Measurements from ENCODE around the gene SYTL2. TPM values are rescaled to one million over a fixed set of nuclear protein-coding genes. Genes with fewer than 3 reads are reported as not detected.

Gene SYTL2
- total RNA-seq, 6 experiments from 2014 or later, result 23.2 to 39.5 (median 27.4) TPM

DNA sequence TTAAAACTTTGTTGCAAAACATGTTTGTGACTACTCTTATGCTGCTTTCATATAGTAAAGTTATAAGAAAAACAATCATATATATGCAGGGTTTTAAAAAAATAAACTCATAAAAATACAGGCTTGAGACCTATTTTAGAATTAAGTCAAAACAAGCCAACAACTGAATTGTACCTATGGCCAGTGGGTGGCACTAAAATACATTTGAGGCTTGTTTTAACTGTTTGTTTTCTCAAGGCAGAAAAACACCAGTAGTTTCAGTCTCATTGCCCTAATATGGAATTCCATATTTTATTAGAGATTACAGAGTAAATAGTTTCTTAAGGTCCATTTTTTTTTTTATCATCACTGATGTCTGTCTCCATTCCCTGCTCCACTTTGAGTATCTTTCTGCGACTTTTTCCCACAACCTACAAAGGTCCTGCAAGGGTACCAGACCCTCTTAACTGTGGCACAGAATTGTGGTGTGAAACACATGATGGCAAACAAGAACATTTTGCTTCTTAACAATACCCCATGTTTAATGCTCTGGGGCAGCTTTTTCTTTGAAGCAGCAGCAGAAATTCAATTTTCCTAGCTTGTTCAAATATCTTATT is 116.5 kb downstream of the SYTL2 start:
- Mint-ChIP-seq H3K27ac (no peak overlapping the region), H3K4me1 (ENCODE audit: low read depth) (peaks cover 34% of the 10 kb centered on the region), H3K27me3 (ENCODE audit: insufficient read depth) (peaks cover 1% of the 10 kb centered on the region), H3K9me3 (no peaks in the 10 kb centered on the region), H3K36me3 (ENCODE audit: low read depth) (peaks cover 36% of the 10 kb centered on the region), H3K4me3 (no peak overlapping the region)
- DNase-seq, result peak; percentile 60
- TF ChIP-seq, protein P1, sequence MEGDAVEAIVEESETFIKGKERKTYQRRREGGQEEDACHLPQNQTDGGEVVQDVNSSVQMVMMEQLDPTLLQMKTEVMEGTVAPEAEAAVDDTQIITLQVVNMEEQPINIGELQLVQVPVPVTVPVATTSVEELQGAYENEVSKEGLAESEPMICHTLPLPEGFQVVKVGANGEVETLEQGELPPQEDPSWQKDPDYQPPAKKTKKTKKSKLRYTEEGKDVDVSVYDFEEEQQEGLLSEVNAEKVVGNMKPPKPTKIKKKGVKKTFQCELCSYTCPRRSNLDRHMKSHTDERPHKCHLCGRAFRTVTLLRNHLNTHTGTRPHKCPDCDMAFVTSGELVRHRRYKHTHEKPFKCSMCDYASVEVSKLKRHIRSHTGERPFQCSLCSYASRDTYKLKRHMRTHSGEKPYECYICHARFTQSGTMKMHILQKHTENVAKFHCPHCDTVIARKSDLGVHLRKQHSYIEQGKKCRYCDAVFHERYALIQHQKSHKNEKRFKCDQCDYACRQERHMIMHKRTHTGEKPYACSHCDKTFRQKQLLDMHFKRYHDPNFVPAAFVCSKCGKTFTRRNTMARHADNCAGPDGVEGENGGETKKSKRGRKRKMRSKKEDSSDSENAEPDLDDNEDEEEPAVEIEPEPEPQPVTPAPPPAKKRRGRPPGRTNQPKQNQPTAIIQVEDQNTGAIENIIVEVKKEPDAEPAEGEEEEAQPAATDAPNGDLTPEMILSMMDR (IDR thresholded peaks at IDR 0.05), result peak; percentile 80

GRCh38 chr11:85685820-85686459 is 125.0 kb downstream of the SYTL2 start, which contains the start of gene CCDC89:
CCDC89 (minus strand) TSS chr11:85686195; CDS start chr11:85686130, 65 bp downstream.
- TF ChIP-seq, protein P1 (IDR thresholded peaks at IDR 0.05), result no peak
- Mint-ChIP-seq H3K36me3 (ENCODE audit: low read depth) (peaks cover 9% of the 10 kb centered on the region; the same call in 1 of the 2 replicates), H3K4me1 (ENCODE audit: low read depth) (peaks cover 48% of the 10 kb centered on the region), H3K9me3 (no peaks in the 10 kb centered on the region), H3K27me3 (ENCODE audit: insufficient read depth) (peaks cover 1% of the 10 kb centered on the region), H3K4me3 (peak within 1 kb of the TSS; percentile 90), H3K27ac (peak within 1 kb of the TSS; percentile 97)
- DNase-seq, result peak; percentile 96

DNA sequence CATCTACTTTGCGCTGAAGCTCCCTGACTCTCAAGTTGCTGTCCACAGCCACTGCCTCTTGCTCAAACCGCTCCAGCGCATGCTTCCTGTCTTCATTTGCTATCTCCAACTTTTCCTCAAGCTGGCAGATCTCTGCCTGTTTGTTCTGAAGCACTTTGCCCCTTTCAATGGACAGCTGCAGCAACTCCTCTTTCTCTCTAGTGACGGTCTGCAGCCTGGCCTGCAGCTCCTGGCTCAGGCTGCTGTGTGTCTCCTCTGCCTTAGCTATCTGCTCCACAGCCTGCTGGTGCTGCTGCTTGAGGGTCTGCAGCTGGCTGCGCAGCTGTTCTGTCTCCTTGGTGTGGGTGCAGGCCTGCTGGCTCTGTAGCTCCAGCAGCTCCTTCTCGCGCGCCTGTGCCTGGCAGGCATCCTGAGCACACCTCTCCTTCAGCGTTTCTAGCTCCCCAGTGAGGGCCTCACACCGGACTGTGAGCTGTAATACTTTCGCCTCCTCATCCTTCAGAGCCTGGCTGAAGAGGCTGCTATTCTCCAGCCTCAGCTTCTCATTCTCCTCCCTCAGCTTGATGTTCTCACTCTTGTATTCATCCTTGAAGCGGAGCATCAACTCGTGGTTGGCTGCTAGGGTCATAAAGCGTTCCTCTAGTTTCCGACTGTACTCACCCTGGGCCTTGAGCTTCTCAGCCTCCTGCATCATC is 125.7 kb downstream of the SYTL2 start:
- Mint-ChIP-seq H3K9me3 (no peaks in the 10 kb centered on the region), H3K36me3 (ENCODE audit: low read depth) (peaks cover 9% of the 10 kb centered on the region; the same call in 1 of the 2 replicates), H3K4me1 (ENCODE audit: low read depth) (peaks cover 48% of the 10 kb centered on the region), H3K4me3 (peak overlapping the region; percentile 90), H3K27ac (peak overlapping the region; percentile 97), H3K27me3 (ENCODE audit: insufficient read depth) (peaks cover 2% of the 10 kb centered on the region; the same call in 1 of the 2 replicates)
- TF ChIP-seq, protein P1 (IDR thresholded peaks at IDR 0.05), result no peak
- DNase-seq, result peak; percentile 25

- TF ChIP-seq, protein P1 (IDR thresholded peaks at IDR 0.05), result no peak
- no peak for DNase-seq
- no peaks in the 10 kb centered on the region for H3K9me3 Mint-ChIP-seq
- H3K4me3 Mint-ChIP-seq, result peak overlapping the region; percentile 80
- peaks cover 2% of the 10 kb centered on the region; the same call in 1 of the 2 replicates for H3K27me3 Mint-ChIP-seq (ENCODE audit: insufficient read depth)
- peak overlapping the region; percentile 55; the same call in 1 of the 2 replicates for H3K27ac Mint-ChIP-seq
- H3K36me3 Mint-ChIP-seq (ENCODE audit: low read depth), result peaks cover 5% of the 10 kb centered on the region; the same call in 1 of the 2 replicates
- H3K4me1 Mint-ChIP-seq (ENCODE audit: low read depth), result peaks cover 48% of the 10 kb centered on the region
Measured at GRCh38 chr11:85682330-85683305, 128.3 kb downstream of the SYTL2 start.

- Mint-ChIP-seq H3K4me3 (no peak overlapping the region), H3K27ac (no peak overlapping the region), H3K36me3 (ENCODE audit: low read depth) (peaks cover 5% of the 10 kb centered on the region; the same call in 1 of the 2 replicates), H3K4me1 (ENCODE audit: low read depth) (peaks cover 34% of the 10 kb centered on the region), H3K9me3 (no peaks in the 10 kb centered on the region), H3K27me3 (ENCODE audit: insufficient read depth) (peaks cover 2% of the 10 kb centered on the region; the same call in 1 of the 2 replicates)
- DNase-seq, result no peak
- TF ChIP-seq, protein P1 (IDR thresholded peaks at IDR 0.05), result no peak
Measured at GRCh38 chr11:85680897-85681296, 130.0 kb downstream of the SYTL2 start.
